ENCODE results near the gene PLOD3.

DNA sequence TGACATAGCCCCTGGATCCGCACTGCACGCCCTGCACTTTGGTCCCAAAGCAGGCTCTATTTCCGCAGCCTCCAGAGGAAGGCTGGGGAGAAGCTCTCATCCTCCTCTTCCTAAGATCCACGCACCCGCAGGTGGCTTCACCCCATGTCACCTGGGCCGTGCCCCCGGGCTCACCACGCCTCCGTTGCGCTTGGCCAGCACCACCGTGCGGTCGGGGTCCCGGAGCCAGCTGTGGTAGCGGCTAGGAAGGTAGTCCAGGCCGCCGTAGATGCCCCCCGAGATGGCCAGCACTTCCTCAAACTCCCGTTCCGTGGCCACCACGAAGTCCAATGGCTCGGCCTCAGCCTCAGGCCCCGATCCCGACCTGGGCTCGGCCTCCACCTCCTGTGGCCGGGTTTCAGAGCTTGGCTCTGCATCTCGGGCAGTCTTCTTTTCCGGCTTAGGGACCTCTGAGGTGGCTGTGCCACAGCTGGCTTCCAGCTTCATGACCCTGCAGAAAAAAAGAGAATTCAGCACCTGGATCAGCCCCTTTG lies 43.0 kb downstream of the PLOD3 start:
- TF ChIP-seq CTCF (IDR thresholded peaks at IDR 0.05; ENCODE audit: low read depth, low read length) (no peak), EZH2phosphoT487 (IDR thresholded peaks at IDR 0.05; ENCODE audit: low read depth) (no peak)

All from OCI-LY3 (cell line).